Esophagus muscularis mucosa (tissue), 4 donors: ENCODE data around the gene TYSND1. TPM values are rescaled to one million over a fixed set of nuclear protein-coding genes. Genes with fewer than 3 reads are reported as not detected.

Experiments used
- DNase-seq: peaks from one replicate; pipeline ENCODE4 v3.0.0-alpha.2; 2017; ENCODE audit errors: extremely low spot score
- H3K27ac ChIP-seq, 4 donors: fragments of 200-600 bp; sonication (generic); replicated peaks in 1 of 4; 1 replicate in 3 of 4; 2 replicates in 1 of 4; pipeline ENCODE4 v1.5.1; 2016 to 2019; ENCODE audit warnings: mild to moderate bottlenecking in 1 of 4
- H3K27me3 ChIP-seq, 4 donors: fragments of 200-600 bp; sonication (generic); one replicate each; pipeline versions ENCODE4 v1.5.1 to v1.6.0; 2016 to 2019
- H3K36me3 ChIP-seq, 4 donors: fragments of 200-600 bp; sonication (generic); one replicate each; pipeline ENCODE4 v1.5.1; 2016 to 2019
- H3K4me1 ChIP-seq, 4 donors: fragments of 200-600 bp; sonication (generic); one replicate each; pipeline ENCODE4 v1.5.1; 2016 to 2019
- H3K4me3 ChIP-seq, 4 donors: fragments of 200-600 bp; sonication (generic); 1 replicate in 2 of 4; 2 replicates in 2 of 4; pipeline ENCODE4 v1.5.1; 2016 to 2019; ENCODE audit warnings: mild to moderate bottlenecking in 4 of 4, moderate library complexity in 1 of 4
- H3K9me3 ChIP-seq, 4 donors: fragments of 200-600 bp; sonication (generic); 1 replicate in 3 of 4; 2 replicates in 1 of 4; pipeline ENCODE4 v1.5.1; 2016 to 2019
- EP300 ChIP-seq: sonication (generic); formaldehyde crosslinking; IDR thresholded peaks from one replicate; pipeline ENCODE4 v1.6.1; 2017; ENCODE audit warnings: antibody characterized with exemption
- POLR2A ChIP-seq: fragments of 450-650 bp; IDR thresholded peaks from one replicate; pipeline ENCODE4 v1.6.1; 2017; ENCODE audit warnings: antibody characterized with exemption, moderate library complexity, mild to moderate bottlenecking, low read depth
- POLR2AphosphoS5 ChIP-seq, 2 donors: sonication (generic); formaldehyde crosslinking; IDR thresholded peaks; one replicate each; pipeline ENCODE4 v1.6.1; 2017; ENCODE audit warnings: antibody characterized with exemption in 2 of 2
- WGBS: methylation state at CpG from one replicate; pipeline ENCODE4 v1.1.5; 2018; 5-methylcytosine and 5-hydroxymethylcytosine counted together
- intact Hi-C: fragments of 100-400 bp; cut with DNase I; formaldehyde crosslinking; loops from one replicate; pipeline ENCODE4 v1.15.1; 2023
- total RNA-seq, 4 donors: library from RNA; depleted of rRNA; stranded (reverse); fragments of >200 nt; gene quantifications; one replicate each; pipeline versions ENCODE4 v1.1.0 to v1.2.1, GENCODE V29; 2016
- TF ChIP-seq, protein P1 (sequence below), 3 experiments: fragments of 200-600 bp in 2 of 3; fragments of 450-650 bp in 1 of 3; sonication (generic) in 2 of 3; IDR thresholded peaks; one replicate each; pipeline ENCODE4 v1.5.1; 2017 to 2019; ENCODE audit warnings: antibody characterized with exemption in 3 of 3, mild to moderate bottlenecking in 2 of 3, moderate library complexity in 1 of 3

The TYSND1 gene
- total RNA-seq, 4 donors from 2014 or later = 6.0 to 12.2 (median 9.3) TPM

DNA sequence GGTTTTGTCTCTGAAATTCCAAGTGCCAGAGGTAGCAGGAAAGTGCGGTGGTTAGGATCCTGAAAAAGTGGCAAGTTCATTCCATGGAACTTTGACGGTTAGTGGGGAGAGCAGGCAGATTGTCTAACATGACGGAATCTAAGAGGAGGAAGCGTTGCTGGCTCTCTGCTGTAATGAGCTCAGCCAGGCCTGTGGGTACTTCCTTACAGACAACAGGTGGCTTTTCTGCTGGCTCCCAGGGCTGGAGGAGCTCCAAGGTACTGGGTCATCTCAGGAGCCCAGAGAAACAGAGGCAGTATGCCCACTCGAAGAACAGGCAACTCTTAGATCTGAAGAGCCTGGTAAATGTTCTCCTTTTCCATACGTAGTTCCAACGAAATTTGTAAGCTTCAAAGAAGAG lies 10.8 kb downstream of the TYSND1 start:
- Histone ChIP-seq H3K4me1 (peaks cover 11 to 29% (median 24%) of the 10 kb centered on the region in 4 donors), H3K27ac (no peak overlapping the region), H3K27me3 (no peaks in the 10 kb centered on the region), H3K4me3 (no peak overlapping the region), H3K9me3 (no peaks in the 10 kb centered on the region), H3K36me3 (peaks cover 9 to 20% (median 17%) of the 10 kb centered on the region in 4 donors)
- WGBS = 71% methylated on average over 7 of the region's 7 CpGs
- intact Hi-C loops = no loop called here
- TF ChIP-seq POLR2AphosphoS5 (IDR thresholded peaks at IDR 0.05) = no peak
- no peak for TF ChIP-seq POLR2A
- TF ChIP-seq EP300 = no peak
- TF ChIP-seq, protein P1, sequence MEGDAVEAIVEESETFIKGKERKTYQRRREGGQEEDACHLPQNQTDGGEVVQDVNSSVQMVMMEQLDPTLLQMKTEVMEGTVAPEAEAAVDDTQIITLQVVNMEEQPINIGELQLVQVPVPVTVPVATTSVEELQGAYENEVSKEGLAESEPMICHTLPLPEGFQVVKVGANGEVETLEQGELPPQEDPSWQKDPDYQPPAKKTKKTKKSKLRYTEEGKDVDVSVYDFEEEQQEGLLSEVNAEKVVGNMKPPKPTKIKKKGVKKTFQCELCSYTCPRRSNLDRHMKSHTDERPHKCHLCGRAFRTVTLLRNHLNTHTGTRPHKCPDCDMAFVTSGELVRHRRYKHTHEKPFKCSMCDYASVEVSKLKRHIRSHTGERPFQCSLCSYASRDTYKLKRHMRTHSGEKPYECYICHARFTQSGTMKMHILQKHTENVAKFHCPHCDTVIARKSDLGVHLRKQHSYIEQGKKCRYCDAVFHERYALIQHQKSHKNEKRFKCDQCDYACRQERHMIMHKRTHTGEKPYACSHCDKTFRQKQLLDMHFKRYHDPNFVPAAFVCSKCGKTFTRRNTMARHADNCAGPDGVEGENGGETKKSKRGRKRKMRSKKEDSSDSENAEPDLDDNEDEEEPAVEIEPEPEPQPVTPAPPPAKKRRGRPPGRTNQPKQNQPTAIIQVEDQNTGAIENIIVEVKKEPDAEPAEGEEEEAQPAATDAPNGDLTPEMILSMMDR (IDR thresholded peaks at IDR 0.05) = no peak
- no peak for DNase-seq

- no peak for DNase-seq
- no peaks in the 10 kb centered on the region for H3K27me3 ChIP-seq
- H3K4me3 ChIP-seq = no peak overlapping the region
- peaks cover 14 to 30% (median 24%) of the 10 kb centered on the region in 4 donors for H3K4me1 ChIP-seq
- no peak overlapping the region for H3K27ac ChIP-seq
- intact Hi-C loops = no loop called here
- WGBS = 96% methylated on average over 3 of the region's 3 CpGs
- H3K9me3 ChIP-seq = no peaks in the 10 kb centered on the region
- peaks cover 9 to 18% (median 17%) of the 10 kb centered on the region in 4 donors for H3K36me3 ChIP-seq
- no peak for TF ChIP-seq EP300
- TF ChIP-seq POLR2A = no peak
- TF ChIP-seq POLR2AphosphoS5 (IDR thresholded peaks at IDR 0.05) = no peak
- TF ChIP-seq, protein P1 (IDR thresholded peaks at IDR 0.05) = no peak
Measured at GRCh38 chr10:70135046-70135445, 11.5 kb downstream of the TYSND1 start.

DNA sequence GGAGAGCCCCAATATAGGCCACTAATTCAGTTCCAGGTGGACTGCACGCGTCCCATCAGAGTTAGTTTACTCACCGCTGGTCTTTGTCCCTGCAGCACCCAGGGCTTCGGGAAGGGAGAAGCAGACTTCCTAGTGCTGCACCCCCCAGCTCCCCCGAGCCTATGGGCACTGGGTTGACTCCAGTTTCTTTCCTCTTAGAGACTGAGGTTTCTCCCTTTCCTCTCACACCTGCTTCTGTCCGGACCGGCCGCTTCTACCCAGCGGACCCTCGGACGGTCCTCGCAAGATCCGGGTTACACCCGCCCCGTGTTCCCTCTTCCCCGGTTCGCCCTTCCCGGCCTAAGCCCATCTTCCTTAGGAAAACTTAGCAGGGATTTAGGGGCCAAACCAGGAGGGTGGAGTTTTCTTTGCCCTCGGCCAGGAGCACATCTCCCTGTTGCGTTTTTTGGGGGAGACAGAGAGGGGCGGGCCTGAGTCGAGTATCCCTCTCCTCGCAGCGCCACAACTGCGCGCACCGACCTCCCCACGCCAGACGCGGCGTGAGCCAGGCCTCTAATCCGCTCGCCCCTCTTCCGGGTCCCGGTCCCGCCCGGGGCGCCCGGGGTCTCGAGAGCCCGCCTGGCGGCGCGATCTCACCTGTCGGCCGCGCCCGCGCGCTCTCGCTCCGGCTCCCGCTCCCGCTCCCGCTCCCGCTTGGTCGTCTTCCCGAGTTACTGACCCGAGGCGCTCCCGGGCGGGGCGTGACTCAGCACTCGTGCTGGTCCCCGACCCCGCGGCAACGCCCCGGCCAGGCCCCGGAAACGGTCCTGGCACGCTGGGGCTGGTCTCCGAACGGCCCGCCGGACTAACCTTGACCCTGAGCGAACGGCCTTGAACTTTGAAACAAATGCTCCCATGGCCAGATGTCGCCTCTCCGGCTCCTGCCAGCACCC lies 14.1 kb downstream of the TYSND1 start, which contains the start of gene AIFM2:
TSS of gene AIFM2 (minus strand) at position 728 of the 932 bp plus-strand sequence. CDS start 8,741 bp downstream, outside the sequence.
- H3K36me3 ChIP-seq = peaks cover 0 to 14% (median 10%) of the 10 kb centered on the region in 4 donors
- peak within 1 kb of the TSS; percentile 84 to 87 (median 86) for H3K27ac ChIP-seq
- H3K27me3 ChIP-seq = no peaks in the 10 kb centered on the region
- H3K9me3 ChIP-seq = no peaks in the 10 kb centered on the region
- DNase-seq = no peak
- WGBS = 13% methylated on average over 31 of the region's 80 CpGs
- intact Hi-C loops = no loop called here
- peak; percentile 68 to 78 for TF ChIP-seq POLR2AphosphoS5 (IDR thresholded peaks at IDR 0.05)
- TF ChIP-seq, protein P1 (IDR thresholded peaks at IDR 0.05) = peak in 2 of 3 experiments; percentile 10 to 28
- no peak for TF ChIP-seq EP300
- TF ChIP-seq POLR2A = peak; percentile 47
- peak within 1 kb of the TSS; percentile 79 to 87 (median 82) for H3K4me3 ChIP-seq
- H3K4me1 ChIP-seq = peaks cover 14 to 30% (median 24%) of the 10 kb centered on the region in 4 donors

GRCh38 chr10:70131560-70131937 lies 15.0 kb downstream of the TYSND1 start:
- DNase-seq = no peak
- H3K4me1 ChIP-seq = peaks cover 14 to 30% (median 24%) of the 10 kb centered on the region in 4 donors
- peak overlapping the region; percentile 79 to 87 (median 82) for H3K4me3 ChIP-seq
- intact Hi-C loops = no loop called here
- no peaks in the 10 kb centered on the region for H3K9me3 ChIP-seq
- TF ChIP-seq, protein P1 (IDR thresholded peaks at IDR 0.05) = no peak
- TF ChIP-seq EP300 = no peak
- no peak for TF ChIP-seq POLR2AphosphoS5 (IDR thresholded peaks at IDR 0.05)
- TF ChIP-seq POLR2A = no peak
- no peaks in the 10 kb centered on the region for H3K27me3 ChIP-seq
- H3K36me3 ChIP-seq = peaks cover 0 to 15% (median 10%) of the 10 kb centered on the region in 4 donors
- 100% methylated on average over 3 of the region's 4 CpGs for WGBS
- peak overlapping the region; percentile 84 to 87 (median 86) for H3K27ac ChIP-seq
